IPS-NIHi7 (cell line): ENCODE results near the gene SUSD5.

Experiments used
- DNase-seq: peaks from one replicate; pipeline ENCODE4 v3.0.0; 2012; ENCODE audit warnings: mixed read lengths; ENCODE audit errors: extremely low spot score

The SUSD5 gene

GRCh38 chr3:33218446-33219174, at the start of gene SUSD5:
SUSD5 (minus strand) TSS chr3:33218810; CDS start chr3:33218797, 13 bp downstream.
- DNase-seq: peak; percentile 76

- no peak for DNase-seq
Observed at GRCh38 chr3:33260104-33260503, 41.5 kb upstream of the SUSD5 start.

GRCh38 chr3:33256249-33256648, 37.6 kb upstream of the SUSD5 start:
- no peak for DNase-seq

- DNase-seq: no peak
Observed at GRCh38 chr3:33250712-33251111, 32.1 kb upstream of the SUSD5 start.

GRCh38 chr3:33246786-33247185, 28.2 kb upstream of the SUSD5 start:
- DNase-seq: no peak

- DNase-seq: no peak
Observed at GRCh38 chr3:33240261-33240660, 21.7 kb upstream of the SUSD5 start.

GRCh38 chr3:33238923-33239322, 20.3 kb upstream of the SUSD5 start:
- DNase-seq: no peak

GRCh38 chr3:33237439-33237838, 18.8 kb upstream of the SUSD5 start:
- DNase-seq: no peak

- no peak for DNase-seq
Observed at GRCh38 chr3:33236005-33236404, 17.4 kb upstream of the SUSD5 start.

GRCh38 chr3:33233884-33234283, 15.3 kb upstream of the SUSD5 start:
- no peak for DNase-seq

- no peak for DNase-seq
Observed at GRCh38 chr3:33231756-33232465, 13.3 kb upstream of the SUSD5 start.

- DNase-seq: no peak
Observed at GRCh38 chr3:33229947-33230346, 11.3 kb upstream of the SUSD5 start.

GRCh38 chr3:33229066-33229465, 10.5 kb upstream of the SUSD5 start:
- DNase-seq: no peak

GRCh38 chr3:33221241-33221640, 2.6 kb upstream of the SUSD5 start:
- no peak for DNase-seq

GRCh38 chr3:33219175-33219487, 521 bp upstream of the SUSD5 start:
- DNase-seq: no peak

- DNase-seq: no peak
Observed at GRCh38 chr3:33217866-33218445, 654 bp downstream of the SUSD5 start.

- no peak for DNase-seq
Observed at GRCh38 chr3:33215739-33216138, 2.9 kb downstream of the SUSD5 start.

GRCh38 chr3:33212406-33212805, 6.2 kb downstream of the SUSD5 start:
- DNase-seq: no peak

- no peak for DNase-seq
Observed at GRCh38 chr3:33211444-33211843, 7.2 kb downstream of the SUSD5 start.

- no peak for DNase-seq
Observed at GRCh38 chr3:33209357-33209756, 9.3 kb downstream of the SUSD5 start.

GRCh38 chr3:33202711-33203457, 15.7 kb downstream of the SUSD5 start:
- no peak for DNase-seq

GRCh38 chr3:33201195-33201594, 17.4 kb downstream of the SUSD5 start:
- no peak for DNase-seq
